ENCODE measurements around the gene TRMT11. TPM values are rescaled to one million over a fixed set of nuclear protein-coding genes. Genes with fewer than 3 reads are reported as not detected.
A peak's percentile ranks its signal among the peaks of the same experiment; 100 is the strongest.

Gene TRMT11
- total and polyA plus RNA-seq, 9 of the 15 experiments (the other 6 are each of a cell fraction or from before 2014, with no cell fraction given): 38.8 to 88.0 (median 59.8) TPM

DNA sequence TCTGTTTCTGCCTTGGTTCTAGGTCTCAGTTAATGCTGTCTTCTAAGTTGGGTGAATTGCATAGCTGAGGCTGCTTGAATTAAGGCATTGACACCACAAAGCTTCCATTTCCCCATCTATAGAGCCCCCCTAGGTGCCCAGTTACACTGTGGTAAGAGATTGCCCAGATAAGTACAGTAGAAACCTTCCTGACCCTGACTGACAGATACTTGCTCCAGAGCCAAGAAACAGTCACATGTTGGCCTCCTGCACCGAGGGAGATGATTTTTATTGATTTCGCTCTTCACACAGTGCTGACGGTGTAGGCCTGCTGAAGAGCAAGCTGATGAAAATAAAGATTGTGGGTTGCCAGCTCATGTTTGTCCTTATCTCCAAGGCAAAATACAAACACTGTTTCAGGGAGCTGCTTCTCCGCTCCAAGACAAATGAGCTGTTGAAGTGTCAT, 67.9 kb downstream of the TRMT11 start (continued):
- TF ChIP-seq, protein P1, sequence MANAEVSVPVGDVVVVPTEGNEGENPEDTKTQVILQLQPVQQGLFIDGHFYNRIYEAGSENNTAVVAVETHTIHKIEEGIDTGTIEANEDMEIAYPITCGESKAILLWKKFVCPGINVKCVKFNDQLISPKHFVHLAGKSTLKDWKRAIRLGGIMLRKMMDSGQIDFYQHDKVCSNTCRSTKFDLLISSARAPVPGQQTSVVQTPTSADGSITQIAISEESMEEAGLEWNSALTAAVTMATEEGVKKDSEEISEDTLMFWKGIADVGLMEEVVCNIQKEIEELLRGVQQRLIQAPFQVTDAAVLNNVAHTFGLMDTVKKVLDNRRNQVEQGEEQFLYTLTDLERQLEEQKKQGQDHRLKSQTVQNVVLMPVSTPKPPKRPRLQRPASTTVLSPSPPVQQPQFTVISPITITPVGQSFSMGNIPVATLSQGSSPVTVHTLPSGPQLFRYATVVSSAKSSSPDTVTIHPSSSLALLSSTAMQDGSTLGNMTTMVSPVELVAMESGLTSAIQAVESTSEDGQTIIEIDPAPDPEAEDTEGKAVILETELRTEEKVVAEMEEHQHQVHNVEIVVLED (CRISPR knock-in tag; IDR thresholded peaks at IDR 0.05): peak; percentile 44; the same call in 1 of the 2 replicates
- TF ChIP-seq SP1 (CRISPR knock-in tag; IDR thresholded peaks at IDR 0.05) (no peak), ATF4 (CRISPR knock-in tag; IDR thresholded peaks at IDR 0.05) (0 out of 2 replicates have a peak, but pooled peaks have one; percentile 37), VEZF1 (CRISPR knock-in tag; IDR thresholded peaks at IDR 0.05) (peak; percentile 82), KLF1 (tag; IDR thresholded peaks at IDR 0.05) (no peak), ETV5 (CRISPR knock-in tag; IDR thresholded peaks at IDR 0.05; ENCODE audit: low read depth) (no peak), MXD1 (CRISPR knock-in tag; IDR thresholded peaks at IDR 0.05; ENCODE audit: borderline replicate concordance, poor library complexity, severe bottlenecking) (no peak), ZNF212 (CRISPR knock-in tag; IDR thresholded peaks at IDR 0.05) (no peak), NFRKB (IDR thresholded peaks at IDR 0.05; ENCODE audit: low read depth) (no peak), LARP7 (IDR thresholded peaks at IDR 0.05) (no peak), HDAC2 (IDR thresholded peaks at IDR 0.05) (no peak; the same call in none of the 2 replicates), HMBOX1 (IDR thresholded peaks at IDR 0.05) (no peak), ZNF766 (CRISPR knock-in tag; conservative IDR thresholded peaks at IDR 0.05) (peak; percentile 98), POLR2B (IDR thresholded peaks at IDR 0.05; ENCODE audit: low read depth, partially characterized antibody) (no peak), DDX20 (tag; IDR thresholded peaks at IDR 0.05; ENCODE audit: low read depth) (no peak)
- TF ChIP-seq, protein P2, sequence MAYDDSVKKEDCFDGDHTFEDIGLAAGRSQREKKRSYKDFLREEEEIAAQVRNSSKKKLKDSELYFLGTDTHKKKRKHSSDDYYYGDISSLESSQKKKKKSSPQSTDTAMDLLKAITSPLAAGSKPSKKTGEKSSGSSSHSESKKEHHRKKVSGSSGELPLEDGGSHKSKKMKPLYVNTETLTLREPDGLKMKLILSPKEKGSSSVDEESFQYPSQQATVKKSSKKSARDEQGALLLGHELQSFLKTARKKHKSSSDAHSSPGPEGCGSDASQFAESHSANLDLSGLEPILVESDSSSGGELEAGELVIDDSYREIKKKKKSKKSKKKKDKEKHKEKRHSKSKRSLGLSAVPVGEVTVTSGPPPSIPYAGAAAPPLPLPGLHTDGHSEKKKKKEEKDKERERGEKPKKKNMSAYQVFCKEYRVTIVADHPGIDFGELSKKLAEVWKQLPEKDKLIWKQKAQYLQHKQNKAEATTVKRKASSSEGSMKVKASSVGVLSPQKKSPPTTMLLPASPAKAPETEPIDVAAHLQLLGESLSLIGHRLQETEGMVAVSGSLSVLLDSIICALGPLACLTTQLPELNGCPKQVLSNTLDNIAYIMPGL (CRISPR knock-in tag; IDR thresholded peaks at IDR 0.05): no peak
- TF ChIP-seq, protein P3, sequence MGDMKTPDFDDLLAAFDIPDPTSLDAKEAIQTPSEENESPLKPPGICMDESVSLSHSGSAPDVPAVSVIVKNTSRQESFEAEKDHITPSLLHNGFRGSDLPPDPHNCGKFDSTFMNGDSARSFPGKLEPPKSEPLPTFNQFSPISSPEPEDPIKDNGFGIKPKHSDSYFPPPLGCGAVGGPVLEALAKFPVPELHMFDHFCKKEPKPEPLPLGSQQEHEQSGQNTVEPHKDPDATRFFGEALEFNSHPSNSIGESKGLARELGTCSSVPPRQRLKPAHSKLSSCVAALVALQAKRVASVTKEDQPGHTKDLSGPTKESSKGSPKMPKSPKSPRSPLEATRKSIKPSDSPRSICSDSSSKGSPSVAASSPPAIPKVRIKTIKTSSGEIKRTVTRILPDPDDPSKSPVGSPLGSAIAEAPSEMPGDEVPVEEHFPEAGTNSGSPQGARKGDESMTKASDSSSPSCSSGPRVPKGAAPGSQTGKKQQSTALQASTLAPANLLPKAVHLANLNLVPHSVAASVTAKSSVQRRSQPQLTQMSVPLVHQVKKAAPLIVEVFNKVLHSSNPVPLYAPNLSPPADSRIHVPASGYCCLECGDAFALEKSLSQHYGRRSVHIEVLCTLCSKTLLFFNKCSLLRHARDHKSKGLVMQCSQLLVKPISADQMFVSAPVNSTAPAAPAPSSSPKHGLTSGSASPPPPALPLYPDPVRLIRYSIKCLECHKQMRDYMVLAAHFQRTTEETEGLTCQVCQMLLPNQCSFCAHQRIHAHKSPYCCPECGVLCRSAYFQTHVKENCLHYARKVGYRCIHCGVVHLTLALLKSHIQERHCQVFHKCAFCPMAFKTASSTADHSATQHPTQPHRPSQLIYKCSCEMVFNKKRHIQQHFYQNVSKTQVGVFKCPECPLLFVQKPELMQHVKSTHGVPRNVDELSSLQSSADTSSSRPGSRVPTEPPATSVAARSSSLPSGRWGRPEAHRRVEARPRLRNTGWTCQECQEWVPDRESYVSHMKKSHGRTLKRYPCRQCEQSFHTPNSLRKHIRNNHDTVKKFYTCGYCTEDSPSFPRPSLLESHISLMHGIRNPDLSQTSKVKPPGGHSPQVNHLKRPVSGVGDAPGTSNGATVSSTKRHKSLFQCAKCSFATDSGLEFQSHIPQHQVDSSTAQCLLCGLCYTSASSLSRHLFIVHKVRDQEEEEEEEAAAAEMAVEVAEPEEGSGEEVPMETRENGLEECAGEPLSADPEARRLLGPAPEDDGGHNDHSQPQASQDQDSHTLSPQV (IDR thresholded peaks at IDR 0.05): no peak

Data from K562 (cell line).